Fibroblast of upper back skin (primary cell): ENCODE data around the gene THEM4.
"Not testable (repeated sequence)": the region's sequence is repeated elsewhere in the genome, so short reads cannot be mapped to it uniquely, and the experiment has no call there.

Experiments
- DNase-seq: peaks from one replicate; pipeline ENCODE4 v3.0.0-alpha.2; 2013

The THEM4 gene

DNA sequence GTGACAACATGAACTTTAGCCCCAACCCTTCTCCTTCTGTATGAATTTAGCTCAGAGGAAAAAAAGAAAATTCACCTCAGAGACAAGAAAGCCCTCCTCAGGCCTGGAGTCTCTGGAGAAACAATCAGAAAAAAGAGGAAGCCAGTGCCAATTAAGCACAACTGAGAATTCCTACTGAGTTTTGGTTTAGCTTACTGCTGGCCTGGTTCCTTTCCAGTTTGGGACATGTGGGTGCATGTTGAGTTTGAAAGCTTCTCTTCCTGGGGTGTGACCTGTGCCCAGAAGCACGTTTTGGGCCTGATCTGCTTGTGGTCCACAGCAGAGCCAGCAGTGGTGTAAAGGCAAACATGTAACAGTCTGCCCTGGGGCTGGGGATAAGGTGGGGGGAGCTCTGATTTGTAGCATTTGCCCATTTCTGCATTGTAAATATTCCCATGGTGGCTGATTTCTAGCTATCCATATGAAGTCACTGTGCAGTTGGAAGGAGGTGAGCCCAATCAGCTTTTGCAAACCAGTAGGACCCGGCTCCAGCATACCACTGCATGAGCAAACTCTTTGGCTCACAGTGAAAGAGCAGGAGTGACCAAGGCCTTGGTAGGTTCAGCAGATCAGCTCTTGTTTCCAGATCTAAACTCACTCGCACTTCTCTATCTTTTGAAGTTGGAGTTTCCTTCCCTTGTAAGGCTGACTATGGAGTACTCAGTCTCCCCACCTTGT, 51.1 kb downstream of the THEM4 start:
- DNase-seq = no peak

DNA sequence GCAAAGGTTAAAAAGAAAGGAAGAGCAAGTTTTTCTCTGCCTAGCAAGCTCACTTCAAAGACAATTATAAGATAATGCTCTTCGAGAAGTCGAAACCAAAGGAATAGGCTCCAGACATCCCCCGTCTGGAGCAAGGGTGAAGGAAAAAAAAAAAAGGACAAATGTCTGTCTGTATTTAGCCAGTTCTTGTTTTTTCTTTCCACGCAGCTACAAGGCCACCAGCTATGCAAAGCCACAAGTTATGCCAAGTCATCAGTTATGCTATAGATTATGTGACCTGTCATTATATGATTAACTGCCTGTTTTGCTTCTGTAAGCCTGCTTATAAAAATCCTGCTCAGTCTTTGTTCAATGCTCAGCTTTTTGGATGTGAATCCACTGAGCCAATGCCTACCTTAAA, 53.4 kb downstream of the THEM4 start:
- no peak for DNase-seq

DNA sequence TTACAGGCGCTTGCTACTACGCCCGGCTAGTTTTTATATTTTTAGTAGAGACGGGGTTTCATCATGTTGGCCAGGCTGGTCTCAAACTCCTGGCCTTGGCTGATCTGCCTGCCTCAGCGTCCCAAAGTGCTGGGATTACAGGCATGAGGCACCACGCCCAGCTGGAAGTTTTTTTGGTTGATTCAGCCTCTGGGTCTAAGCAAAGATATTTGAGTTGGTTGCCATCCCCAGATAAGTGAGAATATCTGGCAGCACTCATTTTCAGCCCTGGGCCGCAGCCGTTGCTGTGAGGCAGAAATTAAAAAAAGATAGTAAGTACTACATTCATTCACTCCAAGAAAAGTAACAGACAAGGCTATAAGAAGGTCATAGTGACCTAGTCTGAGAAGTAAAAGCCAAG, 53.8 kb downstream of the THEM4 start:
- DNase-seq = not testable (repeated sequence)

DNA sequence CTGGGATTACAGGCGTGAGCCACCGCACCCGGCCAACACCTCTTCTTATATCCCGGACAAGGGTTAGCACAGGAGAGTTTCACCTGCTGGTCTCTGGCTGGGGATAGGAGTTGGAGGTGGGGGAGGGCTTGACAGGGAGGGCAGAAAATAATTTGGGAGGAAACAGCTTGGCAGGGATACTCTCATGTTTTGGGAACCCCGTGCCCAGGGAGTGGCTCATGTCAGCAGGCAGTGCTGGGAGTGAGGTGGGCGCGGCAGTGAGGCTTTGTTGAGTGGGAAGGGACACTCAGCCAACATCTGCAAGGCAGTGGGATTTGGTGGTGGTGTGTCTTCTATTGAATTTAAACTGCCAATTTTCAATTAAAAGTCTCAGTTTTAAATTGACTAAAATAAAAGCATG, 54.7 kb downstream of the THEM4 start:
- DNase-seq = no peak

DNA sequence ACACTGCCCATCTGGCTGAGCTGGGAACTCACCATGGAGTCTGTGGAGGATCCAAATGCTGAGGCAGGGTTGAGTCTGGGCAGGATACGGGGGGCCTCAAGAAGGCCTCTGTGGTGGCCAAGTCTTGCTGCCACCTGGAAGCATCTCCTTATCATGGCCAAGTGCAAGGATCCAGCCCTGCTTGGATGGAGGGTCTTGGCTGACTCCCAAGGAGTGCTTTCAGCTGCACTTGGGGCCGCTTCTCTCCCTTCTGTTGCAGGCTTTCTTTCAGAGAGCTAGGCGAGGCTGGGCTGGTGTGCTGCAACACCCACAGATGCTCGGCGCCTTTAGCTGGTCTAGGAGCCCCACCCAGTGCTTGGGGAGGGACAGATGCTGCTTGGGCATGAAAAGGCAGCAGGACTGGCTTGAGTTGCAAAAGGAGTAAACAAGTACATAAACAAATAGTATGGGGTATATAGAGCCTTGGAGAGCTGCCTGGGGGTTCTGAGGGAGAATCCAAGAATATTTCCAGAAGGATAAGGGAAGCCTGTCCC, 55.8 kb downstream of the THEM4 start, which contains the start of gene THEM5:
Gene THEM5, minus strand, starts transcription at position 302 of the 533 bp plus-strand sequence. Its CDS starts 147 bp downstream, at position 155.
- DNase-seq = no peak

DNA sequence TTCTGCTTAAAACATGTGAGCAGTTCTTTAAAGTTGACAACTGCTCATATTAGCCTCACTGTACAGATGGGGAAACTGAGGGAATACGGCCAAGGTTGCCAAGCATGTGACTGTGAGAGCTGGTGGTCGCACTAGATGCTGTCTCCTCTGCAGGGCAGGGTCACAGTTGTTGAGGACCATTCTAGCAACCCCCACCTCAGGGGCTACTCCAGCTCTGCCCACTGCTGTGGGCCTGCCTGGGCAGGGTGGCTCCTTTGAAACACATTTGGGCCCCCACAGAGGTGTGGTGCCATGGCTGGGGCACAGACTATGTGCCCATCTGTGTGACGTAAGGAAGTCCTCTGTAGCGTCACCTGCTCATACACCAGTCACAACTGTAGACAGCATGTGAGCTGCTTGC, 56.6 kb downstream of the THEM4 start:
- no peak for DNase-seq

DNA sequence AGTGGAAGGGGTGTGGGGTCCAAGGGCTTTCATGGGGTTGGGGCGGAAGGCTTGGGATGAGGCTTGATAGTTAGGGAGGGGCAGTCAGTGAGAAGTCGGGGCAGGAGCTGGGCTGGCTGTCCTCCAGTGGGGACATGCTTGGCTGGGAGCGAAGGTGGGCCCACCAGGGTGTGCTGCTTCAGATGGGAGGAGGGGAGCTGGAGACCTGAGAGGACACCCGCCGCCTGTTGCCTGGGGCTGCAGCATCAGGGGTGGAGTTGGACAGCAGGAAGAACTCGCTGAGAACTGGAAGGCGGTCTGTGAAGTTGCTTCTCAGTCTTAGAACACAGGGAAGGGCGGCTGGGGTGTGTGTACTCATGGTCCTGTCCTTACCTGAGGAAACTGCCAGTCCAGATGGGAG, 57.4 kb downstream of the THEM4 start:
- no peak for DNase-seq

DNA sequence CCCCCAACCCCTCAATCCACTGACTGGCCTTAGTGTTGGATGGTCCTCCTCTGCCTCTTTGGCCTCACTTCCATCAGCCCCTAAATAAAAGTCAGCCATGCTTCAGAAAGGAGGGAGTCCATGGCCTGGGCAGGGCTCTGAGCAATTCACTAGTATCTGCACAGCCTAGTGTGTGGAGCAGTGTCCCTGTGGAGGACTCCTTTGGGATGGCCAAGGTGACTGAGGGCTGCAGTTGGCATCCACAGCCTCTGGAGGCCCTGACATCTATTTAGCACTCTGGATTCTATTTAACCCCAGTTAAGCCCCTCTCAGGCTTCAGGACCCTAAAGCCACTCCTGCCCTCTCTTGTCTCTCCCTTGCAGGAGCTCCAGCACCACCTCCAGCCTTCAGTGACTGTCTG, 59.4 kb downstream of the THEM4 start:
- no peak for DNase-seq

DNA sequence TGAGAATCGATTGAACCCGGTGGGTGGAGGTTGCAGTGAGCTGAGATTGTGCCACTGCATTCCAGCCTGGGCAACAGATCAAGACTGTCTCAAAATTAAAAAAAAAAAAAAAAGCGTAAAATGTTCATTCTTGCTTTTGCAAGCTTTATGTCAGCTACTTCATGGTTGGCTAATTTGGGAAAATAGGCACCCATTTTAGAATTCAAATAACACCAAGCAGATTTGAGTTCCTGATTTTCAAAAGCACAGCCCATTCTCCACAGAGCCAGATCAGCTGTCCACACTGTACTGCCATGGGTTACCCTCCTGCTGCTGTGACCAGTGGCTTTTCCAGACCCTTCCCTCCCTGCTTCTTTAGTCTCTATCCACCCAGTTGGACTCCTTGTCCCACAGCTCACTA, 60.2 kb downstream of the THEM4 start:
- DNase-seq = no peak

DNA sequence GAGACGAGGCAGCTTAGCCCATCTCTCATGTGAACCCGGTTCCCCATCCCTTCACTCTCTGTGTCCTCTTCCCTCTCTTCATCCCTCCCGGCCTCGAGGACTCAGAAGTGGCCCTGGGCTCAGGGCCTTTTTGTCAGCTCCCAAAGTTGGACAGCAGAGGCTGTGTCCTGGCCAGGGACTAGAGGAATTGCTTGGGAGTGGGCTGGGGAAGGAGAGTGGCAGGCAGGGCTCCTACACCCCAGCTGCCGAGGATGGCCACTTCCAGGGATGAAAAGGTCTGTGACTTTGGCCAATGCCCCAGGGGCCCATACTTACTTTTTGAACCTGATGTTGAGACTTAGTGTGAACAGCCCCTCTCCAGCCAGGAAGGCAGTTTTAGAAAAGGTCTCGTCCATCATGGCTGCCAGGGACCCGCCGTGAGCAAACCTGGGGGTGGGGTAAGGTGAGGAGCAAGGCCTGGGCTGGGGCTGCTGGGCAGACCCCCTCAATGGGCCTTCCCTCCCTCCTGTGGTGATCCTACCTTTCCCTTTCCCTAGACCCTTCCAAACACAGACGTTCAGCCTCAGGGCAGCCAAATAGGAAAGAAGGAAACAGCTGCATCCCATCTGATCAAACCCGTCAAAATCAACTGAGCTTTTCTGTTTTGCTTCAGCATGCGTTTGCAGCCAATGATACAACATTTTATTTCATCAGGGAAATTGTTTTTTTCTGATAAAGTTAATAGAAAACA, 61.3 kb downstream of the THEM4 start:
- DNase-seq = no peak

DNA sequence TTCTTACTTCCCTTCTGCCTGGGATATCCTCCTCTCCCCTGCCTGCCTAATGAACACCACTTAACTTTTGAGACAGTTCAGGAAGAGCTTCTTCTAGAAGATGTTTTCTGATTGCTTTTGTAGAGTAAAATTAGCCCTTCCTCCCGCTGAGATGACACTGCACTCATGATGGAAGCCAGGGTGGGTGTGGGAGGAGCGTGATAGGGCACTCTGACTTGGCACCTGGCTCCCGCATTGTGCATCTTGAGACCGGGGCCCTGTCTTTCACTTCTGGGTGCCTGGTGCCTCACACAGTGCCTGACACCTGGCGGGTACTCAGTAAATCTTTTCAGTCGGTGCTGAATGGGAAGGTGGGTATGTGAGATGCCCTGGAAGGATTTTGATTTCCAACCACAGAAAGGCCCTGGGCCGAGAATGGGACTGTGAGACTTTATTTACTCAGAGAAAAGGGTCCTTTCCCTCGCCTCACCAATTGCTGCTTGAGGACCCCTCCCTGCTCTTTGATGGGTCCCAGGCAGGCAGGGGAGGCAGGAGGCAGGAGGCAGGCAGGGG, 62.5 kb downstream of the THEM4 start:
- DNase-seq = no peak

DNA sequence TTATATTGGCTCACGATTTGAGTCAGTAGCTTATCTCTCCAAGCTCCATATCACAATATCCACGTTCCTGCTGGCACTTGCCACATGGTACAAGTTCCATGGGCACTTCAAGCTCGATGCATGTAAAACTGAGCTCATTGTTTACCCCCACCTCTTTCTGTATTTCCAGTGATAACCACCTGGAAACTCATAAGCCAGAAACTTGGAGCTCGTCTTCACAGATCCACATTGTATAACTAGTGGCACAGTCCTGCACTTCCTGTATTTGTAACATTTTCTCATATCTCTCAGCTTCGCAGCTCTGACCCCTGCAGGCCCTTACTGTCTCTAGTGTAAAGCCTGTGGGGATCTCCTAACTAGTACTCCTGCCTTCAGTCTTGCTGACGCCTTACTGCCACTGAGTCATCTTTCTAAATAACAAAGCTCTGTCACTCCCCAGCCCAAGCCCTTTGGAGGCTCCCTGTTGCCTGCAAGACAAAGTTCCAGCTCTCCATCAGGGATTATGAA, 63.2 kb downstream of the THEM4 start:
- DNase-seq = peak; percentile 29

DNA sequence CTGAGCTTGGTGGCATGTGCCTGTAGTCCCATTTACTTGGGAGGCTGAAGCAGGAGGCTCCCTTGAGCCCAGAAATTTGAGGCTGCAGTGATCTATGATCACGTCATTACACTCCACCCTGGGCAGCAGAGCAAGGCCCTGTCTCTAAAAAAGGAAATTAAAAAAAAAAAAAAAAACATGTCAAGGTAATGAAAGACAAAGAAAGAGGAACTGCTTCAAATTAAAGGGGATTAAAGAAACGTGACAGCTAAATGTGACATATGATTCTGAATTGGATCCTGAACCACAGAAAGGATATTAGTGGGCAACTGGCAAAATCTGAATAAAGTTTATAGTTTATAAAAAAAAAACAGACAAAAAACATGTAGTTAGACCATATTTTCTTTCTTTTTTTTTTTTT, 65.9 kb downstream of the THEM4 start:
- DNase-seq = no peak

DNA sequence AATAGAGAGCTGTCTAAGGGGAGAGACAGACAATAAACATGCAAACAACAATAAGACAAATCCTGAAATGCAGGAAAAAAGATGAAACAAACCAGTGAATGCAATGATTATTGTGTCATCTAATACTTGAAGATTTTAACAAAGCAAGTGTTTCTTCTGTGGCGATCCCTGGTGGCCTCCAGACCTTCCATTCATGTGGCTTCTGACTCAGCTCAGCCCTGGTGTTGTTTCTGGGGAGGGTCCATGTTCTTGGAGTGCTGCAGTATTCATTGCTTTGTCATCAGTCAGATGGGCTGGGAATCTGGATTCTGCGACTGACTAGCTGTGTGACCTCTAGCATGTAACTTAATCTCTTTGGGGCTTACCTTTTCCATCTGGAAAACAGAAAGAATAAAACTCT, 68.2 kb downstream of the THEM4 start:
- peak; percentile 57 for DNase-seq

DNA sequence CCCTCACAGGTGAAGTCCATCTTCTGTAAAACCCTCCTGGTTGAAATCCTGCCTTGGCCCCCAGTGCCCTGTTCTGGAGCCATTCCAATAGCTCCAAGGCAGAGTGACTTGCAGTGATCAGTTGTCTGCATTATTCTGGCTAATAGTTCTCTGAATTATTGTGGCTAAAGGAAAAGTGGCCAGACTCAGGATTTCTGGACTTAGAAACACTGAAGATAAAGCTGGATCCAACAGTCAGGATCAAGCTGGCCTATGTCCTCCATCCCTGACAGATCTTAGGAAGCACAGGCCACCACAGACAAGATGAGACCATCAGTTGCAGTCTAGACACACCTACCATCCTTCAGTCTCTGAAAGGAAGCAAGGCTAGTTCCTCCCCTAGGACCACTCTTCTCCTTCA, 68.9 kb downstream of the THEM4 start:
- DNase-seq = no peak

DNA sequence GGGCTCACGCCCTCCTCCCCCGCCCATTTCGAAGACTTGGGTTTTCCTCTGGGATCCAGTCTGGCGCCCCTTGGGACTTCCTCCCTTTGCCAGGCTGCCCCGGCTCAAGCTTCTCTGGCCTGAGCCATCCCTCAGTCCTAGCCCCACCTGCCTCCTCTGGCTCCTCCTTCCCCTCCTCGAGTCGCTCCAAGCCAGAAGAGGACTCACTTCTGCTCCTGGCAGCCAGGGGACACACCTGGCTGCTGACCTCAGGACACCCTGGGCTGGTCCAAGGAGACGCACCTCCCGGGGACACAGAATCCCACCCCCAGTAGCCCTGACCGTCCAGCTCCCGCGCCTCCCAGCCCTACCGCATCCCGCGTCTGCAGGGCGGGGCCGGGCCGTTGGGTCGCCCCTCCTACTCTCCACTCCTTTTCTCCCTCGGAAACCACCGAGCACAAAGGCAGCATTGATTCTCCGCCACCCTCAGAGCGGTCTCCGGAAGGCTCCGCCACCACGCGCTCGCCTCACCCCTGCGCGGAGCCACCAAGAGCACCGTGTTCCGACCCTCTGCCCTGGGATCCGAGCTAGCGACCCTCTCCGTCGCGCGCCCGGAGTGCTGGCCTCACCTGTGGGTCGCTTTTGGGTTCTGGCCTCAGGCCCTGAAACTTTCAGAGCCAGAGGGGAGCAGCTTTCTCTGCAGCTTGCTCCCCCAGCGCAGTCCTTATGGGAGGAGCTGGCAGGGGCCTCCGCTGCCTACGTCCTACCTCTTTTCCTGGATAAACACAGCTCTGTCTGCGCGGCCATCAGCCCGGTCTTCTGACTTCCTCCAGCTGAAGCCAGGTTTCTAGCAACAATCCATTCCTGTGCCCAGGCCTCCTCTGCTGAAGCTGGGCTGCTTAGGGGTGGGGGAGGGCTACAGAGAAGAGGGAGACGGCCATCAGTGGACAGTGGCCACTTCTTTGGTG, 69.6 kb downstream of the THEM4 start, which contains the start of gene C2CD4D:
Gene C2CD4D, minus strand, starts transcription at position 364 of the 947 bp plus-strand sequence. CDS start 831 bp downstream, outside the sequence.
- DNase-seq = no peak

DNA sequence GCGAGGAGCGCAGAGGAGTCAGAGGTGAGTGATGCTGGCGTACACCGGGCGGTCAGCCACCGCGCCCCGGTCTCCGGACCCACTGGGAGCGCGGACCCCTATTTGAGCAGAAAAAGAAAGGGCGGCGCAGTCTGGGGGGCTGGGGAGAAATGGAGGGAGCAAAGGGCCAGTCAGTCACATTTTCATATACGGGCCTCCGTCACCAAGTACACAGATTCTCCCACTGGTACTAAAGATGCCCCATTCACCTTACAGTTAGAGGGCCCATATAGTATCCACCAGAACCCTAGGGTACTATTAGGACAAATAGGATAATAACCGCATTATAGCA, 70.3 kb downstream of the THEM4 start:
- no peak for DNase-seq

DNA sequence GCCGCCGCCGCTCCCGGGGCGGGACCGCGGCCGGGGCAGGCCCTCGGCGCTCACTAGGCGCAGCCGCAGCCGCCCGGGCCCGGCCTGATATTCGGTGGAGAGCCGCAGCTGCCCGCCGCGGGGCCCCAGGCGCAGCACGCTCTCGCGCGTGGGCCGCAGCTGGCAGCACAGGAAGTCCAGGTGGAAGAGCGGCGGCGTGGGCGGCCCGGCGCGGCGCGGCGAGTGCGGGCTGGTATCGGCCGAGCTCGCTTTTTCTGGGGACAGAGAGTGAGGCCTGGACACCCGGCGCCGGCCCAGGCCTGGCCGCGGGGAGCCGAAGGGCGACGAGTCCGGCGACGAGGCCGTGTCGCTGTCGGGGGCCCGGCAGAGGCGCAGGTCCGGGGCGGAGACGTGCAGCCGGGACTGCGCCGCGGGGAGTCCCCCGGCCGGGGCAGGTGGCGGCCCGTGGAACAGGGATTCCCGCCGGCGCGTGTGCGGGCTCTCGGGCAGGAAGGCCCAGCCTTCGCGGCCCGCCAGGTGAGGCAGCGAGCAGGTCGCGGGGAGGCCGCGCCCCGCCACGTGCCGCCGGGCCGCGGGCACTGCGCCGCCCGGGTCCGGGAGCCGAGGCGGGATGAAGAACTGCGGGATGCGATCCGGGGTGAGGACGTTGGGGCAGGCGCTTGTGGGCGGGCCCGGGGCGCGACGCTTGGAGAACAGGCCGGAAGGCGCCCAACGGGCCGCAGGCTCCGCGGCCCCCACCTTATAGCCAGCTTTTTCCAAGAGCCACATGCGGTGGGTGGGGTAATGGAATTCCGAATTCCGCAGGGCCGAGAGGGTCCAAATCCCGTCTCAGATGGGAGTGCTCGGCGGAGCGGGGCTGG, 70.9 kb downstream of the THEM4 start:
- no peak for DNase-seq

DNA sequence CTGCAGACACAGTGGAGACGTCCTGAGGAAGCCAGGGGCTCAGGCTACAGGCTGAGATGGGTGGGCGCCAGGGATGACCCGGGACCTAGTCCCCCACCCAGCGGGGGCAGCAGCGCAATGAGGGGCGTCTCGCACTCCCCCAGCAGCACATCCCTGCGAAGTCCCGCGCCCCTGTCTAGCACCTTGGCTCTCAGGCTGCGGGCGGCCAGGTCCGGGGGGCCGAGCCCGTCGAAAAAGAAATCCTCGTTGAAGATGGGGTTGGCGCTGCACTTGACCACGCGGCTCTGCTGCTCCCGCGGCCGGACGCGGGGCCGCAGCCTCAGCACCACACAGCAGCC, 71.5 kb downstream of the THEM4 start:
- DNase-seq = no peak

DNA sequence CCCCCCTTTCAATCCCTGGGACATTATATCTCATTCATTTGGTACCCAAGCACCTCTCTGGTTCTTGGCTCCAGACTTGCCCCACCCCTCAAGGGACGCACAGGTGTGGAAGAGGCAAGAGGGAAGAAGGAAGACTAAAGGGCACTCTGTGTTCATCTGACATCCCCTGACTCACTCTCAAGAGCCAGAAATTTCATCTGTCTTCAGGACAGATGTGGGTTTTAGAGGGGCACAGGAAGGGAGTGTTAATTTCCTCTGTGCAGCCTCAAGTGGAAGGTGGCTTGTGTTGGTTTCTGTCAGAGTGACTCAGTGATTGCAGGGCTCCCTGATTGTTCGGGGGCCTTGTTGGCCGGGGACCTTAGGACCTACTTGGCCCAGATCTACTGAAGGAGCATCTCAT, 72.1 kb downstream of the THEM4 start:
- no peak for DNase-seq

DNA sequence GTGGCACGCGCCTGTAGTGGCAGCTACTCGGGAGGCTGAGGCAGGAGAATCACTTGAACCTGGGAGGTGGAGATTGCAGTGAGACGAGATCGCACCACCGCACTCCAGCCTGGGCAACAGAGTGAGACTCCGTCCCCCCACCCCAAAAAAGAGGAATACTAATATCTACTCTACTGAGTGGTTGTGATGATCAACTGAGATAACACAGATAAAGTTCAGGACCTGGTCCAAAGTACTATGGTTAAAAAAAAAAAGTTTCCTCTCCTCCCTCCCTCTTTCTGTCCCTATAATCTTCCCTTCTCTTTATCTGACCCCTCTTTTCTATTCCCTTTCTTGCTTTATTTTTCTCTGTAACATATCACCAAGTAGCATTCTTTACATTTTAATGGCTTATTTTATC, 73.7 kb downstream of the THEM4 start:
- DNase-seq = no peak

DNA sequence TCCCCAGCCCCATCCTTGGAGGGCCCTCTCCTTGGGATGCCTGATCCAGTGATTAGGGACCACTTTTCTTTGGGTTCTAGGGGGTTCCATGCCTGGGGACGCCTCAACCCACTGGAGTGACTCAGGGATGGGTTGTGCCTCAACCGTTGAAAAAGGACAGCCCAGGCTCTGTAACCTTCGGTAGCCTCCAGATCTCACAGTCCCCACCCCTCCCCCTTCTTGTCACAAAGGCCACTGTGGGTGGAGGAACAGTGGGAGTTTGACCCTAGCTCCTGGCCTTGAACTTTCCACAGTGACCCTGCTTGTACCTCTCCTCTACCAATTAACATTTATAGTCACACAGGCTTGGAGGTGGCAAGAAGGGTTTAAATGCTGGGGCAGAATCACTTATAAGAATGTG, 75.1 kb downstream of the THEM4 start:
- DNase-seq = no peak
